Kidney epithelial cell (primary cell): ENCODE measurements around the gene ATP6V1F. TPM values are rescaled to one million over a fixed set of nuclear protein-coding genes. Genes with fewer than 3 reads are reported as not detected.

Source experiments
- DNase-seq: peaks from one replicate; pipeline ENCODE4 v3.0.0-alpha.2; 2010; ENCODE audit warnings: low read depth
- H3K27me3 ChIP-seq: 2 replicates; pipeline ENCODE4 v1.6.0; 2011; ENCODE audit warnings: low read length; ENCODE audit not compliant: control insufficient read depth, insufficient read depth
- H3K36me3 ChIP-seq: 2 replicates; pipeline ENCODE4 v1.5.1; 2011; ENCODE audit warnings: low read length; ENCODE audit not compliant: control insufficient read depth, insufficient read depth
- H3K4me3 ChIP-seq: 2 replicates; pipeline ENCODE4 v1.5.1; 2011; ENCODE audit warnings: low read depth, mild to moderate bottlenecking, control low read depth, low read length
- total RNA-seq: library from RNA; depleted of rRNA; stranded (reverse); fragments of >200 nt; gene quantifications from 2 replicates; pipeline ENCODE4 v1.2.3, GENCODE V29; 2015
- TF ChIP-seq, protein P1 (sequence below): IDR thresholded peaks from 2 replicates; pipeline ENCODE4 v1.5.1; 2011; ENCODE audit warnings: mild to moderate bottlenecking, moderate library complexity, low read length, control low read depth, inconsistent platforms; ENCODE audit not compliant: insufficient read depth, poor library complexity, severe bottlenecking

The ATP6V1F gene
- total RNA-seq, 1 donor from 2014 or later, result 225 TPM

DNA sequence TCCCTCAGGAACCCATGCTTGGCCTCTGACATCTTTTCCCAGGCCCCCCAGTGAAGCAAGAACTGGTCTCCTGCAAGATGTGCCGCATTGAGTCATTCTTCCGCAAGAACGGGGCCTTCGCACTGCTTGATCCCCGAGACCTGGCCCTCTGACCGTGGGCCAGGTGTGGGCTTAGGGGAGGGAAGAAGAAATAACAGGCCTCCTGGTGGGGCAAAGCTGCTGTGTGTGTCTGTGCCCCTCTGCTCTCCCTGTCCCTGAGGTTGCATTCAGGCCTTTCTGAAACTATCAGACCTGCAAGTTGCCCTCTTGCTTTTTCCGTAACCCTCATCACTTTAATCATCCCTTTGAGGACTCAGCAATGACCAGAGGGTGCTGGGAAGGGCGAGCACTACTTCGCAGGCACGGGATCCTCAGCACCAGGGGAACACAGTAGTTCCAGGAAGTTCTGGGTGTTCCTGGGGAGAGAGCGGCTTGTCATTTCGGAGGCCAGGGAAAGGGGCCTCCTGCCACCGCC lies 6.0 kb downstream of the ATP6V1F start:
- H3K27me3 ChIP-seq, result peaks cover 17% of the 10 kb centered on the region
- TF ChIP-seq, protein P1, sequence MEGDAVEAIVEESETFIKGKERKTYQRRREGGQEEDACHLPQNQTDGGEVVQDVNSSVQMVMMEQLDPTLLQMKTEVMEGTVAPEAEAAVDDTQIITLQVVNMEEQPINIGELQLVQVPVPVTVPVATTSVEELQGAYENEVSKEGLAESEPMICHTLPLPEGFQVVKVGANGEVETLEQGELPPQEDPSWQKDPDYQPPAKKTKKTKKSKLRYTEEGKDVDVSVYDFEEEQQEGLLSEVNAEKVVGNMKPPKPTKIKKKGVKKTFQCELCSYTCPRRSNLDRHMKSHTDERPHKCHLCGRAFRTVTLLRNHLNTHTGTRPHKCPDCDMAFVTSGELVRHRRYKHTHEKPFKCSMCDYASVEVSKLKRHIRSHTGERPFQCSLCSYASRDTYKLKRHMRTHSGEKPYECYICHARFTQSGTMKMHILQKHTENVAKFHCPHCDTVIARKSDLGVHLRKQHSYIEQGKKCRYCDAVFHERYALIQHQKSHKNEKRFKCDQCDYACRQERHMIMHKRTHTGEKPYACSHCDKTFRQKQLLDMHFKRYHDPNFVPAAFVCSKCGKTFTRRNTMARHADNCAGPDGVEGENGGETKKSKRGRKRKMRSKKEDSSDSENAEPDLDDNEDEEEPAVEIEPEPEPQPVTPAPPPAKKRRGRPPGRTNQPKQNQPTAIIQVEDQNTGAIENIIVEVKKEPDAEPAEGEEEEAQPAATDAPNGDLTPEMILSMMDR, result no peak
- peak overlapping the region; percentile 38 for H3K4me3 ChIP-seq
- no peaks in the 10 kb centered on the region for H3K36me3 ChIP-seq
- DNase-seq, result no peak

DNA sequence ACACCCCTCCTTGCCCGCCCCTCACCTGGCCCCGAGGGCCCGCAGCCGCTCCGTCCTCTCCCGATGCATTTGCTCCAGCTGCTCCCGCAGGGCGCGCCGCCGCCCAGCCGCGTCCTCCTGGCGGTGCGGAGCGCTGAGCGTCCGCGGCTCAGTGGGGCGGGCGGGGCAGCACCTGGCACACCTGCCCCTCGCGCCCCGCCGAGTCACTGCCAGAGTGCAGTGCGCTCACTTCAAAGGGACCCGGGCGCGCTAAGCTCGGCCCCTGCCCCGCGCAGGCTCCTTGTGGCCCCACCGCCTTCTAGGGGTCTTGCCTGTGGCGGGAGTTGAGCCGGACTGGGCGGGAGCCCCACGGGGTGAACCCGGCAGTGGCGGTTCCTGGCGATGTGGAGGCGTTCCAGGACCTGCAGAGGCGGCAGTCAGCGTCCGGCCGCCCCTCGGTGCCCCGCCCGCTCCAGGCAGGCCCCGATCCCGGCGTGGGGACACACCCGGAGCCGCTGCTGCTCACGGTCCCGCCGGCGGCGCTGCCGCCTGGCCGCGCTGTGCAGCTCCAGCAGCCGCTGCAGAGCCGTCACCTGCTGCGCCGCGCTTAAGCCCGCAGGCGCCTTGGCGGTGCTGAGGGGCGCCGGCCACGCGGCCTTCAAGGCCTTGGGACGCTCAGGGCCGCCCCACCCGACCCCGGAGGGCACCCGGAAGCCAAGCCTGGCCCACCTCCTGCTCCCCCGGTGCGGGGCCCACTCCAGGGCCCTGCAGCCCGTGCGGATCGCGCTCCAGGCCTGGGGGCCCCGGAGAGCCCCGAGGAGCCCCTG lies 6.7 kb downstream of the ATP6V1F start:
- H3K36me3 ChIP-seq, result no peaks in the 10 kb centered on the region
- TF ChIP-seq, protein P1, result no peak
- H3K27me3 ChIP-seq, result peaks cover 18% of the 10 kb centered on the region
- H3K4me3 ChIP-seq, result peak overlapping the region; percentile 38
- DNase-seq, result no peak

DNA sequence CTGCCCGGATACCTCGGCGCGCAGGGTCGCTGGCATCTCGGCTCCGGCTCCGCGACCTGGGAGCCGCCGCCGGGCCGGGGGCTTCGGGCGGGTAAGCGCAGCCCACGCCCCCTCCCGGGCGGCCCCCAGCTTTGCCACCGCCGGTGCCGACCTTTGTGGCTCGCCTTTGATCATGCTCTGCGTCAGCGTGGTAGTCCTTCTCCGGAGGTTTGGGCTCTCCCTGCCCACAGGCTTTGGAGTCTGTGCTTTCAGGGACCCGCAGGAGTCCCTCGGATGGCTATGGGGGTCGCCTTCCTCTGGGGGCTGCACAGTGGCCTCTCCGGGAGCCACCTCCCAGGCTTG lies 7.3 kb downstream of the ATP6V1F start:
- no peaks in the 10 kb centered on the region for H3K36me3 ChIP-seq
- H3K27me3 ChIP-seq, result peaks cover 20% of the 10 kb centered on the region
- peak overlapping the region; percentile 38 for H3K4me3 ChIP-seq
- DNase-seq, result no peak
- TF ChIP-seq, protein P1, result no peak

DNA sequence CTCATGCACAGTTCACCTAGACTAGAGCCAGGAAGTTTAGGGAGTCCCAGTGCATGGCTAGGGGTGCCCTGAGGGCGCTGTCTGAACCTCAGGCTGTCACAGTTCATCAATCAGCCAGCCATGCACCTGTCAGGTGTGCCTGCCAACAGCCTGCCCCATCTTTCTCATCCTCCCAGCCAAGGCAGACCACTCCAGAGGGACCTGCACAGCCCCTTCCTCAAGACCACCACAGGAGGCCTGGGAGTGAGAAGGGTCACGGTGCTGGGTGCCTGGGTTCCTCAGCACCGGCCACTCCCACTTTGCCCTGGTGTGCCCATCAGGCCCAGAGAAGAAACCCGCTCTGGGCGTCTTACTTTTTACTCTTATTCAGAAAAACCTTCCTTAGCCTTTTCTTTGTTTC lies 8.4 kb downstream of the ATP6V1F start:
- no peak for DNase-seq
- H3K36me3 ChIP-seq, result no peaks in the 10 kb centered on the region

DNA sequence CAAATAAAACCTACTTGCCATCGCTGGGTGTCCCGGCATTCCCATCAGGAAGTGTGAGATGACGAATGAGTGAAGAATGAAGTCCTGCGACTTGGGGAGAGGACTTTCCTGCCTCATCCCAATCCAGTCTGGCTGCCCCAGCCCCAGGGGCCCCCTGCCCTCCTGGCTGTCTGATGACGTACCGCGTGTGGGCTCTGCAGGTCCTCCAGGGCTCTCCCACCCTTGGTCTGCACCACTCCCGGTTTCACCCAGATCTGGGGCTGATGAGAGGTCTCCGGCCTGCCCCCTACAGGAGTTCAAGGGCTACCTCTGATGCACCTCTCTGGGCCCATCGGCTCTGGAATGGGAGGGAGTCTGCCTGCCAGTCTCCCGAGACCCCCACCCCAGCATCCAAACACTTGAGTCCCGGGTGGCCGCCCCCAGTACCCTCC lies 9.8 kb downstream of the ATP6V1F start:
- H3K27me3 ChIP-seq, result peaks cover 20% of the 10 kb centered on the region
- H3K4me3 ChIP-seq, result no peak overlapping the region
- TF ChIP-seq, protein P1, result no peak
- H3K36me3 ChIP-seq, result no peaks in the 10 kb centered on the region
- no peak for DNase-seq

More for the DNA sequence above, 8.4 kb downstream of the ATP6V1F start:
- no peak overlapping the region for H3K4me3 ChIP-seq
- TF ChIP-seq, protein P1, result no peak
- peaks cover 20% of the 10 kb centered on the region for H3K27me3 ChIP-seq

DNA sequence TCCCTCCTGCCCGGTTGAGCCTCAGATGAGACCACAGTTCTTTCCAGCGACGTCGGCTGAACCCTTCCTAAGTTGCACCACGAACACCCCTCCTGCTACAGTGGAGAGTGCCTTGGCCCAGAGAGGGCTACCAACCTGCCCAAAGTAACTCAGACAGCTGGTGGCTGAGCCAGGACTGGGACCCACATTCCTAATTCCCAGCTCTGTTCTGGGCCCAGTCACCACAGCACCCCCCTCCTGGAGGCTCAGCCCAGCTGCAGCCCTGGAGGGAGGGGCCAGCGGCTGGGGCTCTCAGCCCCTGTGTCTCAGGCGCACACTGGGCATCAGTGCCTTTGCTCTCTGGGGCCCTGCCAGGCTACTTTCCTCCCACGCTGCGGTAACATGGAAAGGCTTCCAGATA lies 10.6 kb downstream of the ATP6V1F start:
- Histone ChIP-seq H3K4me3 (no peak overlapping the region), H3K36me3 (no peaks in the 10 kb centered on the region)
- TF ChIP-seq, protein P1, result no peak

More for the DNA sequence above, 10.6 kb downstream of the ATP6V1F start:
- DNase-seq, result no peak
- H3K27me3 ChIP-seq, result peaks cover 20% of the 10 kb centered on the region
